A549 (cell line): ENCODE data around the gene RAPGEF2.

Experiments
- BHLHE40 ChIP-seq: IDR thresholded peaks from 2 replicates; pipeline ENCODE4 v1.6.1; 2012; ENCODE audit warnings: low read depth, low read length, inconsistent platforms
- CTCF ChIP-seq: fragments of >200 bp; sonication (Bioruptor Twin); formaldehyde crosslinking; IDR thresholded peaks from 3 replicates; pipeline ENCODE4 v1.5.1; 2016
- ELK1 ChIP-seq: fragments of 150-350 bp; IDR thresholded peaks from 2 replicates; pipeline ENCODE4 v1.6.1; 2014; ENCODE audit warnings: low read depth, mild to moderate bottlenecking, low read length
- POLR2A ChIP-seq: IDR thresholded peaks from 2 replicates; pipeline ENCODE4 v1.6.1; 2012; ENCODE audit warnings: mild to moderate bottlenecking, low read length
- RARB ChIP-seq: fragments of 250-450 bp; sonication (Bioruptor Pico); IDR thresholded peaks from 2 replicates; pipeline ENCODE4 v1.8.0; 2021; ENCODE audit warnings: mild to moderate bottlenecking, moderate library complexity
- TF ChIP-seq, protein P1 (sequence below): fragments of >200 bp; sonication (Bioruptor Twin); formaldehyde crosslinking; IDR thresholded peaks from 3 replicates; pipeline ENCODE4 v1.6.1; 2016

DNA sequence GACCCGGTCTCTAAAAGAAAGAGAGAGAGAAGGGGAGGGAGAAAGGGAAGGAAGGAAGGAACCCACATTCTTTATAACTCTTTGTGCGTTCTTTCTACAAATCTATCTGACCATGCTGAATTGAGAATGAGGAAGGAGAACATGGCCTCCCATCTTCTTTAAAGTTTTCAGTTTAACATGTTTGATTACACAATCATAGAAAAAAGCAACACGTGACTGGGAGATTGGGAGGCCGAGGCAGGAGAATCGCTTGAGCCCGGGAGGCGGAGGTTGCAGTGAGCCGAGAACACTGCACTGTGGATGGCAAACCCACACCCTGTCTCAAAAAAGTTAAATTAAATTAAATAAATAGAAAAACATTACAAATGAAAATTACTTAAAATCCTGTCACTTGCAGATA, 254.5 kb downstream of the RAPGEF2 start:
- TF ChIP-seq CTCF (no peak), ELK1 (no peak), BHLHE40 (no peak), POLR2A (no peak), RARB (CRISPR knock-in tag) (no peak)
- TF ChIP-seq, protein P1, sequence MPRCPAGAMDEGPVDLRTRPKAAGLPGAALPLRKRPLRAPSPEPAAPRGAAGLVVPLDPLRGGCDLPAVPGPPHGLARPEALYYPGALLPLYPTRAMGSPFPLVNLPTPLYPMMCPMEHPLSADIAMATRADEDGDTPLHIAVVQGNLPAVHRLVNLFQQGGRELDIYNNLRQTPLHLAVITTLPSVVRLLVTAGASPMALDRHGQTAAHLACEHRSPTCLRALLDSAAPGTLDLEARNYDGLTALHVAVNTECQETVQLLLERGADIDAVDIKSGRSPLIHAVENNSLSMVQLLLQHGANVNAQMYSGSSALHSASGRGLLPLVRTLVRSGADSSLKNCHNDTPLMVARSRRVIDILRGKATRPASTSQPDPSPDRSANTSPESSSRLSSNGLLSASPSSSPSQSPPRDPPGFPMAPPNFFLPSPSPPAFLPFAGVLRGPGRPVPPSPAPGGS = no peak
